HL-60 (cell line): Measurements from ENCODE around the gene MAPT.

ENCODE experiments used
- CTCF ChIP-seq: IDR thresholded peaks from one replicate; pipeline ENCODE4 v1.5.1; 2011; ENCODE audit warnings: low read length, control low read depth, inconsistent platforms; ENCODE audit not compliant: insufficient read depth
- SPI1 ChIP-seq: IDR thresholded peaks from 2 replicates; pipeline ENCODE4 v1.6.1; 2012; ENCODE audit warnings: low read depth, mild to moderate bottlenecking, borderline replicate concordance
- TF ChIP-seq, protein P1 (sequence below): IDR thresholded peaks from 2 replicates; pipeline ENCODE4 v1.6.1; 2012; ENCODE audit warnings: low read depth; ENCODE audit not compliant: insufficient replicate concordance

- TF ChIP-seq CTCF = no peak
- no peak for TF ChIP-seq SPI1
- TF ChIP-seq, protein P1, sequence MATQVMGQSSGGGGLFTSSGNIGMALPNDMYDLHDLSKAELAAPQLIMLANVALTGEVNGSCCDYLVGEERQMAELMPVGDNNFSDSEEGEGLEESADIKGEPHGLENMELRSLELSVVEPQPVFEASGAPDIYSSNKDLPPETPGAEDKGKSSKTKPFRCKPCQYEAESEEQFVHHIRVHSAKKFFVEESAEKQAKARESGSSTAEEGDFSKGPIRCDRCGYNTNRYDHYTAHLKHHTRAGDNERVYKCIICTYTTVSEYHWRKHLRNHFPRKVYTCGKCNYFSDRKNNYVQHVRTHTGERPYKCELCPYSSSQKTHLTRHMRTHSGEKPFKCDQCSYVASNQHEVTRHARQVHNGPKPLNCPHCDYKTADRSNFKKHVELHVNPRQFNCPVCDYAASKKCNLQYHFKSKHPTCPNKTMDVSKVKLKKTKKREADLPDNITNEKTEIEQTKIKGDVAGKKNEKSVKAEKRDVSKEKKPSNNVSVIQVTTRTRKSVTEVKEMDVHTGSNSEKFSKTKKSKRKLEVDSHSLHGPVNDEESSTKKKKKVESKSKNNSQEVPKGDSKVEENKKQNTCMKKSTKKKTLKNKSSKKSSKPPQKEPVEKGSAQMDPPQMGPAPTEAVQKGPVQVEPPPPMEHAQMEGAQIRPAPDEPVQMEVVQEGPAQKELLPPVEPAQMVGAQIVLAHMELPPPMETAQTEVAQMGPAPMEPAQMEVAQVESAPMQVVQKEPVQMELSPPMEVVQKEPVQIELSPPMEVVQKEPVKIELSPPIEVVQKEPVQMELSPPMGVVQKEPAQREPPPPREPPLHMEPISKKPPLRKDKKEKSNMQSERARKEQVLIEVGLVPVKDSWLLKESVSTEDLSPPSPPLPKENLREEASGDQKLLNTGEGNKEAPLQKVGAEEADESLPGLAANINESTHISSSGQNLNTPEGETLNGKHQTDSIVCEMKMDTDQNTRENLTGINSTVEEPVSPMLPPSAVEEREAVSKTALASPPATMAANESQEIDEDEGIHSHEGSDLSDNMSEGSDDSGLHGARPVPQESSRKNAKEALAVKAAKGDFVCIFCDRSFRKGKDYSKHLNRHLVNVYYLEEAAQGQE = no peak
Observed at GRCh38 chr17:45998987-45999899, 104.9 kb downstream of the MAPT start, which contains the start of gene STH.
